Liver (tissue), 9 donors: ENCODE measurements around the gene LMBRD2. TPM values are rescaled to one million over a fixed set of nuclear protein-coding genes. Genes with fewer than 3 reads are reported as not detected.
A peak's percentile ranks its signal among the peaks of the same experiment; 100 is the strongest.

ENCODE experiments used
- DNase-seq: peaks from one replicate; pipeline ENCODE4 v3.0.0-alpha.2; 2017; ENCODE audit warnings: low spot score
- H3K27ac ChIP-seq, 2 donors: one replicate each; pipeline ENCODE4 v1.7.0; 2013; ENCODE audit warnings: inconsistent platforms in 2 of 2, low read length in 2 of 2, control low read depth in 1 of 2, low read depth in 1 of 2, mild to moderate bottlenecking in 1 of 2
- H3K27me3 ChIP-seq, 4 donors: one replicate each; pipeline versions ENCODE4 v1.6.1 to v1.7.0; 2013; ENCODE audit warnings: low read length in 3 of 4, inconsistent platforms in 1 of 4, mild to moderate bottlenecking in 1 of 4, moderate library complexity in 1 of 4; ENCODE audit not compliant: control insufficient read depth in 4 of 4, insufficient read depth in 4 of 4
- H3K36me3 ChIP-seq, 4 donors: one replicate each; pipeline versions ENCODE4 v1.6.1 to v1.7.0; 2013; ENCODE audit warnings: low read length in 3 of 4, mild to moderate bottlenecking in 3 of 4, low read depth in 1 of 4, moderate library complexity in 1 of 4; ENCODE audit not compliant: control insufficient read depth in 4 of 4, insufficient read depth in 3 of 4
- H3K4me1 ChIP-seq, 4 donors: one replicate each; pipeline versions ENCODE4 v1.6.1 to v1.7.0; 2013; ENCODE audit warnings: low read length in 3 of 4, mild to moderate bottlenecking in 3 of 4, moderate library complexity in 1 of 4; ENCODE audit not compliant: control insufficient read depth in 4 of 4, insufficient read depth in 4 of 4
- H3K4me3 ChIP-seq, 3 donors: one replicate each; pipeline versions ENCODE4 v1.6.1 to v1.7.0; 2013; ENCODE audit warnings: low read length in 3 of 3, control low read depth in 1 of 3, low read depth in 1 of 3, mild to moderate bottlenecking in 1 of 3
- H3K9ac ChIP-seq, 2 donors: one replicate each; pipeline ENCODE4 v1.7.0; 2013; ENCODE audit warnings: low read length in 2 of 2, mild to moderate bottlenecking in 2 of 2, moderate library complexity in 2 of 2, control low read depth in 1 of 2, low read depth in 1 of 2
- H3K9me3 ChIP-seq, 4 donors: one replicate each; pipeline versions ENCODE4 v1.6.1 to v1.7.0; 2013; ENCODE audit warnings: low read length in 3 of 4; ENCODE audit not compliant: control insufficient read depth in 4 of 4
- CTCF ChIP-seq: fragments of 150-350 bp; IDR thresholded peaks from 2 replicates; pipeline ENCODE4 v1.5.1; 2017; ENCODE audit warnings: improper control_type of control experiment, low read depth, low read length; ENCODE audit not compliant: missing input control
- EGR1 ChIP-seq, 2 donors: IDR thresholded peaks; 2 replicates each; pipeline ENCODE4 v1.6.1; 2016 to 2018; ENCODE audit warnings: antibody characterized with exemption in 2 of 2, low read depth in 2 of 2
- FOXA2 ChIP-seq: IDR thresholded peaks from 2 replicates; pipeline ENCODE4 v1.6.1; 2016; ENCODE audit warnings: antibody characterized with exemption
- GABPA ChIP-seq, 2 donors: IDR thresholded peaks in 1 of 2; conservative IDR thresholded peaks in 1 of 2; 2 replicates each; pipeline ENCODE4 v1.6.1; 2016; ENCODE audit warnings: antibody characterized with exemption in 2 of 2, mild to moderate bottlenecking in 1 of 2, moderate library complexity in 1 of 2
- HNF4A ChIP-seq, 2 donors: conservative IDR thresholded peaks; 2 replicates each; pipeline ENCODE4 v1.6.1; 2016; ENCODE audit warnings: antibody characterized with exemption in 2 of 2, mild to moderate bottlenecking in 2 of 2
- HNF4G ChIP-seq: IDR thresholded peaks from 2 replicates; pipeline ENCODE4 v1.6.1; 2016; ENCODE audit warnings: antibody characterized with exemption
- JUND ChIP-seq, 2 donors: IDR thresholded peaks; 2 replicates each; pipeline ENCODE4 v1.6.1; 2016; ENCODE audit warnings: antibody characterized with exemption in 2 of 2
- MAX ChIP-seq: IDR thresholded peaks from 2 replicates; pipeline ENCODE4 v1.6.1; 2016; ENCODE audit warnings: antibody characterized with exemption
- NR2F2 ChIP-seq: IDR thresholded peaks from 2 replicates; pipeline ENCODE4 v1.6.1; 2016; ENCODE audit warnings: antibody characterized with exemption
- RXRA ChIP-seq, 2 donors: IDR thresholded peaks; 2 replicates each; pipeline ENCODE4 v1.6.1; 2017 to 2018; ENCODE audit warnings: antibody characterized with exemption in 2 of 2, mild to moderate bottlenecking in 1 of 2
- YY1 ChIP-seq: IDR thresholded peaks from 2 replicates; pipeline ENCODE4 v1.6.1; 2016; ENCODE audit warnings: antibody characterized with exemption, mild to moderate bottlenecking
- ZBTB33 ChIP-seq: IDR thresholded peaks from 2 replicates; pipeline ENCODE4 v1.6.1; 2016; ENCODE audit warnings: antibody characterized with exemption
- WGBS: extraction: QIAGEN DNeasy Blood & Tissue Kit; methylation state at CpG from one replicate; pipeline ENCODE4 v1.1.7; 2013; 5-methylcytosine and 5-hydroxymethylcytosine counted together
- polyA plus RNA-seq, 2 donors: library from polyadenylated mRNA; stranded (reverse) in 1 of 2; unstranded in 1 of 2; fragments of 200-250 nt in 1 of 2; fragments of >200 nt in 1 of 2; fragmentation: Nextera tagmentation in 1 of 2; extraction: Ambion mirVana in 1 of 2; gene quantifications; one replicate each; pipeline versions ENCODE4 v1.2.1 to v1.2.3, GENCODE V29; 2013 to 2015
- total RNA-seq, 2 donors: library from RNA; depleted of rRNA; stranded (reverse); fragments of >200 nt; gene quantifications; one replicate each; pipeline ENCODE4 v1.2.3, GENCODE V29; 2014
- donor health status: healthy.
- donor health status: healthy.
- donor health status: healthy.
- donor health status: healthy.
- donor health status: healthy.

LMBRD2 gene
- total and polyA plus RNA-seq, 4 donors, result 3.8 to 20.5 (median 9.2) TPM

- H3K27me3 ChIP-seq, result no peaks in the 10 kb centered on the region
- WGBS, result 52% methylated on average over 4 of the region's 4 CpGs
- no peak overlapping the region for H3K9ac ChIP-seq
- no peak for DNase-seq
- H3K4me3 ChIP-seq, result no peak overlapping the region
- H3K36me3 ChIP-seq, result peaks cover 0 to 6% (median 4%) of the 10 kb centered on the region in 4 donors
- TF ChIP-seq EGR1 (IDR thresholded peaks at IDR 0.05; ENCODE audit: low read depth in 2 of 2), result no peak
- no peak for TF ChIP-seq MAX
- no peak for TF ChIP-seq HNF4A (conservative IDR thresholded peaks at IDR 0.05)
- peak in 1 of 2 donors; percentile 36 for TF ChIP-seq RXRA (IDR thresholded peaks at IDR 0.05)
- no peak for TF ChIP-seq FOXA2
- peaks cover 6 to 33% (median 29%) of the 10 kb centered on the region in 4 donors for H3K4me1 ChIP-seq
- no peak overlapping the region for H3K27ac ChIP-seq
- no peaks in the 10 kb centered on the region for H3K9me3 ChIP-seq
Measured at GRCh38 chr5:36153726-36154125, 2.0 kb upstream of the LMBRD2 start.

- H3K4me1 ChIP-seq, result peaks cover 4 to 32% (median 26%) of the 10 kb centered on the region in 4 donors
Measured at GRCh38 chr5:36153298-36153677, 1.6 kb upstream of the LMBRD2 start.

More at GRCh38 chr5:36153298-36153677, 1.6 kb upstream of the LMBRD2 start:
- TF ChIP-seq GABPA (IDR thresholded peaks at IDR 0.05 in 1 of 2, conservative IDR thresholded peaks at IDR 0.05 in 1 of 2) (no peak), MAX (no peak), NR2F2 (no peak), YY1 (no peak), FOXA2 (no peak), CTCF (no peak), ZBTB33 (no peak), JUND (IDR thresholded peaks at IDR 0.05) (no peak), HNF4G (no peak)
- peak overlapping the region in 1 of 3 donors; percentile 12 for H3K4me3 ChIP-seq
- peaks cover 0 to 6% (median 4%) of the 10 kb centered on the region in 4 donors for H3K36me3 ChIP-seq
- H3K27ac ChIP-seq, result no peak overlapping the region
- H3K9ac ChIP-seq, result peak overlapping the region in 1 of 2 donors; percentile 88
- no peaks in the 10 kb centered on the region for H3K9me3 ChIP-seq
- DNase-seq, result no peak
- H3K27me3 ChIP-seq, result no peaks in the 10 kb centered on the region
- WGBS, result 77% methylated on average over 7 of the region's 7 CpGs
